Rectal smooth muscle tissue (tissue), 1 donor: ENCODE results near the gene GZMA.
"Not testable (repeated sequence)": the region's sequence is repeated elsewhere in the genome, so short reads cannot be mapped to it uniquely, and the experiment has no call there.

Experiments
- H3K27ac ChIP-seq: one replicate; pipeline ENCODE4 v1.7.0; 2013; ENCODE audit warnings: low read depth, low read length, inconsistent platforms
- H3K27me3 ChIP-seq: one replicate; pipeline ENCODE4 v1.7.0; 2013; ENCODE audit warnings: low read length; ENCODE audit not compliant: control insufficient read depth, insufficient read depth
- H3K36me3 ChIP-seq: one replicate; pipeline ENCODE4 v1.7.0; 2013; ENCODE audit warnings: low read length; ENCODE audit not compliant: control insufficient read depth, insufficient read depth
- H3K4me1 ChIP-seq: one replicate; pipeline ENCODE4 v1.7.0; 2013; ENCODE audit warnings: low read length; ENCODE audit not compliant: control insufficient read depth, insufficient read depth
- H3K4me3 ChIP-seq: one replicate; pipeline ENCODE4 v1.7.0; 2013; ENCODE audit warnings: low read length
- H3K9ac ChIP-seq: one replicate; pipeline ENCODE4 v1.7.0; 2013; ENCODE audit warnings: low read length

Gene GZMA

GRCh38 chr5:55091011-55091410 lies 11.4 kb upstream of the GZMA start:
- not testable (repeated sequence) for H3K4me3 ChIP-seq, H3K27ac ChIP-seq, H3K27me3 ChIP-seq, H3K9ac ChIP-seq, H3K4me1 ChIP-seq, H3K36me3 ChIP-seq

DNA sequence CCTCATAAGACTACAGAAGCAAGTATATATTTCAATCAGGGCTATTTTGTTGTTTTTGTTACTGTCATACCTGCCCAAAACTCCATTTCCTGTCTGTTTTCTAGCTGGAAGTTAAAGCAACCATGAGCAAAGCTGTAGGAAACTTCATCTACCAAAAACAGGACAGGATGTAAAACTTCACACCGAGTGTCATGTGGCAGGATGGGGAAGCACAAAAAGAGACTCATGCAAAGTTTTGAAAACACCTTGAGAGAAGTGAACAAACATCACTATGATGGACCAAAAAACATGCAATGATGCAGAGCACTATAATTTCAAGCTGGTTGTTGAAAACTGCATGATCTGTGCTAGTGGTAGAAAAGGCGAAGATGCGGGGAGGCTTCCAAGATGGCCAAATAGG lies 6.3 kb upstream of the GZMA start:
- H3K27me3 ChIP-seq = no peaks in the 10 kb centered on the region

DNA sequence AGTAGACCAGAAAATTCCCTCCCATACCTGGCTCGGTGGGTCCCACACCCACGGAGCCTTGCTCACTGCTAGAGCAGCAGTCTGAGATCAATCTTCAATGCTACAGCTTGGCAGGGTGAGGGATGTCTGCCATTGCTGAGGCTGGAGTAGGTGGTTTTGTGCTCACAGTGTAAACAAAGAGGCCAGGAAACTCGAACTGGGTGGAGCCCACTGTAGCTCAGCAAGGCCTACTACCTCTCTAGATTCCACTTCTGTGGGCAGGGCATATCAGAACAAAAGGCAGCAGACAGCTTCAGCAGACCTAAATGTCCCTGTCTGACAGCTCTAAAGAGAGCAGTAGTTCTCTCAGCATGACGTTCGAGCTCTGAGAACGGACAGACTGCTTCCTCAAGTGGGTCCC lies 5.6 kb upstream of the GZMA start:
- H3K4me1 ChIP-seq = no peaks in the 10 kb centered on the region
- H3K4me3 ChIP-seq = no peak overlapping the region
- no peak overlapping the region for H3K27ac ChIP-seq

More for the DNA sequence above, 6.3 kb upstream of the GZMA start:
- H3K4me1 ChIP-seq = no peaks in the 10 kb centered on the region
- H3K4me3 ChIP-seq = no peak overlapping the region
- H3K36me3 ChIP-seq = no peaks in the 10 kb centered on the region
- H3K27ac ChIP-seq = no peak overlapping the region
- H3K9ac ChIP-seq = no peak overlapping the region

GRCh38 chr5:55101148-55101547 lies 1.3 kb upstream of the GZMA start:
- not testable (repeated sequence) for H3K36me3 ChIP-seq, H3K27me3 ChIP-seq, H3K4me3 ChIP-seq, H3K27ac ChIP-seq, H3K9ac ChIP-seq, H3K4me1 ChIP-seq

More for the DNA sequence above, 5.6 kb upstream of the GZMA start:
- Histone ChIP-seq H3K27me3 (no peaks in the 10 kb centered on the region), H3K36me3 (no peaks in the 10 kb centered on the region), H3K9ac (no peak overlapping the region)

- no peaks in the 10 kb centered on the region for H3K4me1 ChIP-seq
- no peak overlapping the region for H3K27ac ChIP-seq
- no peak overlapping the region for H3K4me3 ChIP-seq
- no peaks in the 10 kb centered on the region for H3K36me3 ChIP-seq
- H3K27me3 ChIP-seq = no peaks in the 10 kb centered on the region
- H3K9ac ChIP-seq = no peak overlapping the region
Measured at GRCh38 chr5:55101556-55102276, 730 bp upstream of the GZMA start.

DNA sequence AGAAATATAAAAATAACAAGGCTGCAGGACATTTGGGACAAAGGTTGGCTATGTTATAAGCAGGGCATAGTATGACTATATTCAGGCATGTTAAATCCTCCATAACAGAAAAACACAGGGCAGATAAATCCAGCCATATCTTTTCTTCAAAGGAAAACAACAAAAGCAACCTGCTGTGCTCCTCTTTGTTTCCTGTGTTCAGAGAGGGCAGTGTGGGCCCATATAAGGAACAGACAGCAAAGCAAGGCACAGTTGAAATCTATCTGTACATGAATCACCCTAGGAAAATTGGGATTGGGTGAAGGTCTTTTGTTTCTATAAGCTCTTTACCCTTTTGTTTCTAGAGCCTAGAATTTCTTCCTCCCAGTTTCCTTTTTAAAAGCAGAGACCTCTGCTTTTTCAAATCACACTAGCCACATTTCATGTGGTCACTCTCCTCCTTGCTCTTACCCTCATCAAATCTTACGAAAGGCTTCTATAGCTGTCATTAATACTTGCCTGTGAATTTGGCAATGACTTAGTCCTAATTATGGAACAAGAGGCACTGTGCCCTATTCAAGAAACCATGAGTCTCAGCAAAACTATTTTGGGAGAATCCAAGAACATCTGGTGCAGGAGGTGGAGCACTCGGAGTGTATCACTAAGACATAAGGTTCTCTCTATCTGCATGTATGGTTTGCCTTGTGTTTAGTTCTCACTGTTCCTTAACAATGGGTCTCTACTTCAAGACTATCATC lies 1.8 kb downstream of the GZMA start:
- H3K27ac ChIP-seq = no peak overlapping the region
- no peaks in the 10 kb centered on the region for H3K27me3 ChIP-seq
- H3K4me1 ChIP-seq = no peaks in the 10 kb centered on the region
- no peaks in the 10 kb centered on the region for H3K36me3 ChIP-seq
- no peak overlapping the region for H3K4me3 ChIP-seq
- H3K9ac ChIP-seq = no peak overlapping the region

DNA sequence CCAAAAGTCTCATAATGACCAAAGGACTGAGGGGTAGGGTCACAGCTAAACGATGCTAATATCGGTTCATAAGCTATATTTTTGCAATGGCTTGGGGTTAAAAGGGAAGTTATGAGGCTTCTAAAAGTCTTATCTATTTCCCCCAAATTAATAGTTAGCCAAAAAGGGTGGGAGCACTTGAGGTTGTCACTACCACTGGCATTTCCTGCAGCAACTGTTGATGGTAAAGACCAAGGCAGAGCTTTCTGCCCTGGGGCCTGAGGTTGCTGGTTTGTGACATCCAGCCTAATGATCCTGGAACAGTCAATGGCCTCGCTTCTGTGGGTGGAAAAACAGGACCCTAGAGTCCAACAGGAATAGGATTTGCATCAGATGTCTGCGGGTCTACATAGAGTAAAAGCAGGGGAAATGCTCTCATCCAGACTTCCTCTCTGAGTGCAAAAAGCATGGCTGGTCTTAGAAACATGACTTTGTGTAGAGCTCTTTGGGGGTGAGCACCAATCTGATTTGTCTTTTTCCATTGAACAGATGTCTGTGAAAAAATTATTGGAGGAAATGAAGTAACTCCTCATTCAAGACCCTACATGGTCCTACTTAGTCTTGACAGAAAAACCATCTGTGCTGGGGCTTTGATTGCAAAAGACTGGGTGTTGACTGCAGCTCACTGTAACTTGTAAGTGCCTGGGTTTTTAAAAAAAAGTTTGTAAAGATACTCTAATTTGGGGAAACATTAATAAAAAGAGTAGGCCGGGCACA lies 2.7 kb downstream of the GZMA start:
- Histone ChIP-seq H3K9ac (no peak overlapping the region), H3K4me1 (no peaks in the 10 kb centered on the region), H3K36me3 (no peaks in the 10 kb centered on the region), H3K27ac (no peak overlapping the region), H3K27me3 (no peaks in the 10 kb centered on the region), H3K4me3 (no peak overlapping the region)

DNA sequence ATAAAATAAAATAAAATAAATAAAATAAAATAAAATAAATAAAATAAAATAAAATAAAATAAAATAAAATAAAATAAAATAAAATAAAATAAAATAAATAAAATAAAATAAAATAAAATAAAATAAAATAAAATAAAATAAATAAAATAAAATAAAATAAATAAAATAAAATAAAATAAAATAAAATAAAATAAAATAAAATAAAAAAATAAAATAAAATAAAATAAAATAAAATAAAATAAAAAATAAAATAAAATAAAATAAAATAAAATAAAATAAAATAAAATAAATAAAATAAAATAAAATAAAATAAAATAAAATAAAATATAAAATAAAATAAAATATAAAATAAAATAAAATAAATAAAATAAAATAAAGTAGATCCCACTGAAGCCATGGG lies 3.5 kb downstream of the GZMA start:
- H3K4me3 ChIP-seq, H3K4me1 ChIP-seq, H3K36me3 ChIP-seq, H3K27ac ChIP-seq, H3K9ac ChIP-seq, H3K27me3 ChIP-seq: not testable (repeated sequence)

- H3K27ac ChIP-seq = no peak overlapping the region
- no peaks in the 10 kb centered on the region for H3K36me3 ChIP-seq
- no peak overlapping the region for H3K4me3 ChIP-seq
- no peak overlapping the region for H3K9ac ChIP-seq
- H3K27me3 ChIP-seq = no peaks in the 10 kb centered on the region
- H3K4me1 ChIP-seq = no peaks in the 10 kb centered on the region
Measured at GRCh38 chr5:55108661-55109060, 6.2 kb downstream of the GZMA start.

DNA sequence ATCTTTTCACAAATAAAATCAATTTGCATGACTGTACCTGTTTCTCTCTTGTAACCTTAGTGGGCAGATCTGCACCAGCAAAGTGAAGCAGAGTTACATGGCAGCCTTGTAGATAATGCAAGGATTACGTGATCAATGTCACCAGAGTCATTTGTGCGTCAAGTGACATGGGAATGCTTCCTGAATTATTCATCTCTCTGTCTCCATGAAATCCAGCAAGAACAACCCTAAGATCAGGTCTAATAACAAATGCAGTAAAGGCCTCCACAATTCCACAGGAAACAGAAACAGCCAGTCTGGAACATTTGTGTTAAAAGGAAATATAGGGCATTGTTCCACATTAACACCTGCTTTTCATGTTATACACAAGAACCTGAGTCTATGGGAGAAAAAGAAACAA lies 7.8 kb downstream of the GZMA start:
- Histone ChIP-seq H3K36me3 (no peaks in the 10 kb centered on the region), H3K27me3 (no peaks in the 10 kb centered on the region), H3K9ac (no peak overlapping the region), H3K4me3 (no peak overlapping the region), H3K27ac (no peak overlapping the region), H3K4me1 (no peaks in the 10 kb centered on the region)

DNA sequence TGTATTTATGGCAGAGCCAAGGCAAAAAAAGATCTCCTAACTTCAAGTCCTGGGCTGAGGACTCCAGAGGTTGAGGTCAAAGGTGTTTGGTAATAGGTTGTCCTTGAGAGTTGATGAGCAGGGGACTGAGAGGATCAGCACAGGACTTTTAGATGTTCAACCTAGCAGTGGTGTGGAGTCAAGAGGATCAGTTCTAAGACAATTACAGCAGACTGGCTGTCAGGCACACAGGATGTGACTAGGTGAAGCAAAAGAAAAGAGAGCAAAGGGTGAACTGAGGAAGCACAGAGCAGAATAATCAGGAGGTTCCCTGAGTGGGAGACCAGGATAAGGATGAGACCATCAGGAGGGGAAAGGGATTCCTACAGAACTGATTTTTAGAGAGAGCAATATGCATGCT lies 10.9 kb downstream of the GZMA start:
- no peaks in the 10 kb centered on the region for H3K36me3 ChIP-seq
- H3K9ac ChIP-seq = no peak overlapping the region
- no peak overlapping the region for H3K4me3 ChIP-seq
- no peak overlapping the region for H3K27ac ChIP-seq
- H3K27me3 ChIP-seq = no peaks in the 10 kb centered on the region
- H3K4me1 ChIP-seq = no peaks in the 10 kb centered on the region

- H3K27me3 ChIP-seq = no peaks in the 10 kb centered on the region
- no peaks in the 10 kb centered on the region for H3K4me1 ChIP-seq
- no peak overlapping the region for H3K4me3 ChIP-seq
- no peaks in the 10 kb centered on the region for H3K36me3 ChIP-seq
- no peak overlapping the region for H3K9ac ChIP-seq
- H3K27ac ChIP-seq = no peak overlapping the region
Measured at GRCh38 chr5:55114061-55114460, 11.6 kb downstream of the GZMA start.
